Osteocyte (in vitro differentiated cells): ENCODE measurements around the gene RXRA. TPM values are rescaled to one million over a fixed set of nuclear protein-coding genes. Genes with fewer than 3 reads are reported as not detected.

Source experiments
- DNase-seq: peaks from one replicate; pipeline ENCODE4 v3.0.0; 2021; ENCODE audit warnings: mixed read lengths; ENCODE audit not compliant: unreplicated experiment; ENCODE audit errors: extremely low spot score
- H3K27ac Mint-ChIP-seq: one replicate; pipeline ENCODE4 v1.8.0; 2021; ENCODE audit warnings: mild to moderate bottlenecking, mixed read lengths; ENCODE audit not compliant: unreplicated experiment
- H3K27me3 Mint-ChIP-seq: one replicate; pipeline ENCODE4 v1.8.0; 2021; ENCODE audit warnings: mixed read lengths; ENCODE audit not compliant: unreplicated experiment
- H3K36me3 Mint-ChIP-seq: one replicate; pipeline ENCODE4 v1.8.0; 2021; ENCODE audit warnings: mixed read lengths; ENCODE audit not compliant: unreplicated experiment
- H3K4me1 Mint-ChIP-seq: one replicate; pipeline ENCODE4 v1.8.0; 2021; ENCODE audit warnings: mixed read lengths; ENCODE audit not compliant: unreplicated experiment
- H3K4me3 Mint-ChIP-seq: one replicate; pipeline ENCODE4 v1.8.0; 2021; ENCODE audit warnings: mild to moderate bottlenecking, moderate library complexity, mixed read lengths; ENCODE audit not compliant: unreplicated experiment
- H3K9me3 Mint-ChIP-seq: one replicate; pipeline ENCODE4 v1.8.0; 2021; ENCODE audit warnings: mixed read lengths; ENCODE audit not compliant: unreplicated experiment
- CTCF ChIP-seq: fragments of 200-600 bp; sonication (generic); IDR thresholded peaks from 2 replicates; pipeline ENCODE4 v1.5.0; 2021; ENCODE audit warnings: antibody characterized with exemption, mild to moderate bottlenecking, moderate library complexity
- total RNA-seq: library from RNA; stranded (reverse); gene quantifications from 2 replicates; pipeline ENCODE4 v1.2.1, GENCODE V29; 2021

RXRA gene
- total RNA-seq, 1 donor from 2014 or later, result 82.2 TPM

- Mint-ChIP-seq H3K27ac (peak overlapping the region; percentile 80), H3K27me3 (no peaks in the 10 kb centered on the region), H3K9me3 (no peaks in the 10 kb centered on the region), H3K36me3 (no peaks in the 10 kb centered on the region), H3K4me3 (no peak overlapping the region), H3K4me1 (peaks cover 32% of the 10 kb centered on the region)
- no peak for TF ChIP-seq CTCF
- DNase-seq, result no peak
Observed at GRCh38 chr9:134473141-134474054, 147.1 kb downstream of the RXRA start.

- H3K4me1 Mint-ChIP-seq, result peaks cover 32% of the 10 kb centered on the region
- DNase-seq, result no peak
- H3K4me3 Mint-ChIP-seq, result no peak overlapping the region
- no peaks in the 10 kb centered on the region for H3K9me3 Mint-ChIP-seq
- TF ChIP-seq CTCF, result no peak
- peak overlapping the region; percentile 80 for H3K27ac Mint-ChIP-seq
- no peaks in the 10 kb centered on the region for H3K27me3 Mint-ChIP-seq
- H3K36me3 Mint-ChIP-seq, result no peaks in the 10 kb centered on the region
Observed at GRCh38 chr9:134474055-134474370, 147.8 kb downstream of the RXRA start.

GRCh38 chr9:134475011-134475790, 148.9 kb downstream of the RXRA start:
- Mint-ChIP-seq H3K9me3 (no peaks in the 10 kb centered on the region), H3K27me3 (no peaks in the 10 kb centered on the region), H3K4me3 (no peak overlapping the region), H3K4me1 (peaks cover 32% of the 10 kb centered on the region), H3K36me3 (no peaks in the 10 kb centered on the region), H3K27ac (peak overlapping the region; percentile 80)
- DNase-seq, result no peak
- peak; percentile 41 for TF ChIP-seq CTCF

- TF ChIP-seq CTCF, result no peak
- no peak overlapping the region for H3K4me3 Mint-ChIP-seq
- no peak for DNase-seq
- H3K4me1 Mint-ChIP-seq, result peaks cover 32% of the 10 kb centered on the region
- no peaks in the 10 kb centered on the region for H3K27me3 Mint-ChIP-seq
- no peaks in the 10 kb centered on the region for H3K36me3 Mint-ChIP-seq
- H3K9me3 Mint-ChIP-seq, result no peaks in the 10 kb centered on the region
- no peak overlapping the region for H3K27ac Mint-ChIP-seq
Observed at GRCh38 chr9:134476272-134476941, 150.2 kb downstream of the RXRA start.
